Sigmoid colon (tissue), 7 donors: ENCODE measurements around the gene UPF2. TPM values are rescaled to one million over a fixed set of nuclear protein-coding genes. Genes with fewer than 3 reads are reported as not detected.

Source experiments
- DNase-seq: peaks from one replicate; pipeline ENCODE4 v3.0.0-alpha.2; 2019
- H3K27ac ChIP-seq, 4 donors: fragments of 200-600 bp; sonication (generic); one replicate each; pipeline ENCODE4 v1.5.1; 2016 to 2019; ENCODE audit warnings: mild to moderate bottlenecking in 1 of 4
- H3K27me3 ChIP-seq, 3 donors: fragments of 200-600 bp; sonication (generic); one replicate each; pipeline ENCODE4 v1.5.1; 2019; ENCODE audit warnings: mild to moderate bottlenecking in 1 of 3
- H3K36me3 ChIP-seq, 4 donors: fragments of 200-600 bp; sonication (generic); one replicate each; pipeline ENCODE4 v1.5.1; 2016 to 2019
- H3K4me1 ChIP-seq, 4 donors: fragments of 200-600 bp; sonication (generic); one replicate each; pipeline ENCODE4 v1.5.1; 2017 to 2019
- H3K4me3 ChIP-seq, 4 donors: fragments of 200-600 bp; sonication (generic); one replicate each; pipeline ENCODE4 v1.5.1; 2017 to 2019; ENCODE audit warnings: mild to moderate bottlenecking in 2 of 4, moderate library complexity in 1 of 4
- H3K9me3 ChIP-seq, 4 donors: fragments of 200-600 bp in 3 of 4; sonication (generic) in 3 of 4; one replicate each; pipeline versions ENCODE4 v1.5.1 to v1.6.1; 2013 to 2019
- CTCF ChIP-seq, 4 experiments: fragments of 450-650 bp in 3 of 4; fragments of 200-600 bp in 1 of 4; IDR thresholded peaks; one replicate each; pipeline ENCODE4 v1.5.1; 2016 to 2019; ENCODE audit warnings: antibody characterized with exemption in 4 of 4, mild to moderate bottlenecking in 3 of 4, moderate library complexity in 2 of 4
- EP300 ChIP-seq, 4 donors: sonication (generic); formaldehyde crosslinking; IDR thresholded peaks; one replicate each; pipeline ENCODE4 v1.6.1; 2017; ENCODE audit warnings: antibody characterized with exemption in 4 of 4
- POLR2A ChIP-seq, 2 donors: fragments of 450-650 bp; IDR thresholded peaks; one replicate each; pipeline ENCODE4 v1.6.1; 2016; ENCODE audit warnings: antibody characterized with exemption in 2 of 2, mild to moderate bottlenecking in 2 of 2, moderate library complexity in 2 of 2
- POLR2AphosphoS5 ChIP-seq, 4 donors: sonication (generic); formaldehyde crosslinking; IDR thresholded peaks; one replicate each; pipeline ENCODE4 v1.6.1; 2017; ENCODE audit warnings: antibody characterized with exemption in 4 of 4
- WGBS, 2 donors: extraction: QIAGEN DNeasy Blood & Tissue Kit; methylation state at CpG; one replicate each; pipeline ENCODE4 v1.1.7; 2013; 5-methylcytosine and 5-hydroxymethylcytosine counted together
- intact Hi-C: fragments of 100-400 bp; cut with DNase I; formaldehyde crosslinking; loops from one replicate; pipeline ENCODE4 v1.15.1; 2023
- polyA plus RNA-seq, 3 donors: library from polyadenylated mRNA; stranded (reverse); fragments of 200-250 nt; gene quantifications; one replicate each; pipeline ENCODE4 v1.2.3, GENCODE V29; 2013
- total RNA-seq, 4 donors: library from RNA; depleted of rRNA; stranded (reverse); fragments of >200 nt; gene quantifications; one replicate each; pipeline ENCODE4 v1.1.0, GENCODE V29; 2016
- donor health status: healthy with polysubstance abuse.
- donor health status: Bipolar disorder and iron deficiency.
- donor health status: healthy.

The UPF2 gene
- total and polyA plus RNA-seq, 7 donors, result 11.4 to 36.9 (median 29.3) TPM

- peak overlapping the region; percentile 95 to 98 (median 96) for H3K27ac ChIP-seq
- H3K27me3 ChIP-seq, result no peaks in the 10 kb centered on the region
- peak overlapping the region; percentile 91 to 100 (median 99) for H3K4me3 ChIP-seq
- H3K36me3 ChIP-seq, result no peaks in the 10 kb centered on the region
- peak; percentile 79 for DNase-seq
- TF ChIP-seq CTCF (IDR thresholded peaks at IDR 0.05) (no peak), EP300 (IDR thresholded peaks at IDR 0.05) (peak in 1 of 4 donors; percentile 44), POLR2AphosphoS5 (IDR thresholded peaks at IDR 0.05) (peak in 3 of 4 donors; percentile 64 to 77 (median 74)), POLR2A (IDR thresholded peaks at IDR 0.05) (peak; percentile 25 to 30)
- intact Hi-C loops, result loop anchor here (5.0 kb wide), 2 partner anchors 1060 to 1305 kb away; partner anchors contain the start of genes OPTN and SEPHS1
- H3K9me3 ChIP-seq, result no peaks in the 10 kb centered on the region
- peaks cover 0 to 23% (median 18%) of the 10 kb centered on the region in 4 donors for H3K4me1 ChIP-seq
- WGBS, 2 donors, result 1% methylated on average over 31 of the region's 31 CpGs
Measured at GRCh38 chr10:12042409-12042796, 206 bp downstream of the UPF2 start.

- Histone ChIP-seq H3K9me3 (no peaks in the 10 kb centered on the region), H3K27me3 (no peaks in the 10 kb centered on the region), H3K36me3 (no peaks in the 10 kb centered on the region), H3K27ac (peak overlapping the region; percentile 95 to 98 (median 96)), H3K4me1 (peaks cover 0 to 24% (median 18%) of the 10 kb centered on the region in 4 donors), H3K4me3 (peak overlapping the region; percentile 91 to 100 (median 99))
- DNase-seq, result no peak
- 1% methylated on average over 26 of the region's 26 CpGs for WGBS, 2 donors
- intact Hi-C loops, result loop anchor here (5.0 kb wide), 2 partner anchors 1060 to 1305 kb away; partner anchors contain the start of genes OPTN and SEPHS1
- TF ChIP-seq CTCF (IDR thresholded peaks at IDR 0.05) (no peak), EP300 (IDR thresholded peaks at IDR 0.05) (no peak), POLR2AphosphoS5 (IDR thresholded peaks at IDR 0.05) (no peak), POLR2A (IDR thresholded peaks at IDR 0.05) (no peak)
Measured at GRCh38 chr10:12041766-12042408, 722 bp downstream of the UPF2 start.

- WGBS, 2 donors, result 85 to 86% methylated on average over 3 of the region's 3 CpGs
- no peak overlapping the region for H3K27ac ChIP-seq
- H3K4me3 ChIP-seq, result no peak overlapping the region
- H3K27me3 ChIP-seq, result no peaks in the 10 kb centered on the region
- no peaks in the 10 kb centered on the region for H3K9me3 ChIP-seq
- peaks cover 0 to 41% (median 9%) of the 10 kb centered on the region in 4 donors for H3K36me3 ChIP-seq
- intact Hi-C loops, result no loop called here
- H3K4me1 ChIP-seq, result peaks cover 0 to 18% (median 8%) of the 10 kb centered on the region in 4 donors
- TF ChIP-seq POLR2AphosphoS5 (IDR thresholded peaks at IDR 0.05), result no peak
- no peak for DNase-seq
Measured at GRCh38 chr10:12036073-12036655, 6.4 kb downstream of the UPF2 start.

- DNase-seq, result no peak
- intact Hi-C loops, result no loop called here
Measured at GRCh38 chr10:12031404-12031803, 11.2 kb downstream of the UPF2 start.

More at GRCh38 chr10:12031404-12031803, 11.2 kb downstream of the UPF2 start:
- Histone ChIP-seq H3K36me3 (peaks cover 4 to 67% (median 14%) of the 10 kb centered on the region in 4 donors), H3K9me3 (no peaks in the 10 kb centered on the region), H3K4me3 (no peak overlapping the region), H3K27me3 (no peaks in the 10 kb centered on the region), H3K4me1 (no peaks in the 10 kb centered on the region), H3K27ac (no peak overlapping the region)
- TF ChIP-seq EP300 (IDR thresholded peaks at IDR 0.05) (no peak), CTCF (IDR thresholded peaks at IDR 0.05) (no peak), POLR2AphosphoS5 (IDR thresholded peaks at IDR 0.05) (no peak), POLR2A (IDR thresholded peaks at IDR 0.05) (no peak)
- WGBS, 2 donors, result 90 to 95% methylated on average over 4 of the region's 4 CpGs
